ENCODE data around the gene AUH.

The AUH gene

DNA sequence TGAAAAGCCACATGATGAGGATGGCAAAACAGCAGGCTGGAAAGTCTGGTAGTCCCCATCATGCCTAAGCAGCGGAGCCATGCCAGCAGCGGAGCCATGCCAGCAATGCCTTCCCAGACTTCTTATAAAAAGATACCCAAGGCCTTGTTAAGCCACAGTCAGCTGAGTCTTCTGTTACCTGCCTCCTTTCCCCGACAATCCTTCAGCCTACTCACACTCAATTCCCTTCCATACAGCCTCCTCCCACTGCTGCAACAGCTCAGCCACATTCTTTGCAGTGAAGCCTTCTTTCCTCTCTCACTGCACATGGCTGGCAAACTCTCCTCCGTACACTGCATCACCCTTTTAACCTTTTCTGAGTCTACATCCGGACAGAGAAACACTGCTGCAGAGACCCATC, 114.9 kb downstream of the AUH start:
- no peak for DNase-seq (ENCODE audit: low spot score)

GRCh38 chr9:91245431-91246313, 116.0 kb downstream of the AUH start:
- DNase-seq (ENCODE audit: low spot score), result no peak

- DNase-seq (ENCODE audit: low spot score), result no peak
These were observed 118.7 kb downstream of the AUH start for GRCh38 chr9:91243029-91243428.

GRCh38 chr9:91241909-91242308, 119.8 kb downstream of the AUH start:
- no peak for DNase-seq (ENCODE audit: low spot score)

DNA sequence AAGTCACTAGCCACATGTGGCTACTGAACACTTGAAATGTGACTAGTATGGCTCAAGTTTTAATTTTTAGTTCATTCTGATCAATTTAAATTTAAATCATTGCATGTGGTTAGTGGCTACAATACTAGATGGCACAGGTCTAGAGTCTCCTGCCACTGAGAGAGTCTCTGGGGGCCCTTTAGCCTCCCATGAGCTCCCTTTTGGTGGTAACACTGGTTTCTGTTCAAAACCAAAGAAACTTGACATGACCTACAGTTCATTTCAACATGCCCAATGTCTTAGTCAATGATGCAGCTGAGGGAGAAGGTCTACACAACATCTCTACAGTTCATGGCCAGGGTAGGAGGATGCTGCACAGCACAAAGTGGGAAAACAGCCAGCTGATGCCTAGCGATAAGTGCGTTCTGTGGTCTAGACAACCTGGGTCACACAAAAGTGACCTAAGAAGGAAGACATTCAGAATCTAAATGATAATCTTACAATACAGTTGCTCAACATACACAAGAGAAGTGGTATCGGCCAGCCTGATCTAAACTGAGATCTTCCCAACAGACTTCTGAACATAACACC, 121.0 kb downstream of the AUH start:
- no peak for DNase-seq (ENCODE audit: low spot score)

- no peak for DNase-seq (ENCODE audit: low spot score)
These were observed 122.2 kb downstream of the AUH start for GRCh38 chr9:91239367-91240111.

DNA sequence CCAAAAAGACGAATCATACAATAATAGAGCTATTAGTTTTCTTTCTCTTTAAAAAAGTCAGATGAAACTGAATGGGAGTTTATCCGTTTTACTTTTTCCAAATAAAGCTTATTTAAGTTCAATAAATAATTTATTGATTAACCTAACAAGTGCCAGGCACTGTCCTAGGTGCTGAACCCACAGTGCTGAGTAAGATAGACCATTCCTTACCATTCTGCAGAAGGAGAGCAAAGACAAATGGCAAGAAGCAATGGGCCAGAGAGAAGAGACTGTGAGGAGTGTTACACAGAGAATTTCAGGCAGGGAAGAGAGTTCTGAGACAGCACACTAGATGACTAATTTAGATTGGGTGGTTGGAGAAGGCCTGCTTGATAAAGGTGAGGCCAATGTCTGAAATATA, 127.2 kb downstream of the AUH start:
- DNase-seq (ENCODE audit: low spot score), result no peak

DNA sequence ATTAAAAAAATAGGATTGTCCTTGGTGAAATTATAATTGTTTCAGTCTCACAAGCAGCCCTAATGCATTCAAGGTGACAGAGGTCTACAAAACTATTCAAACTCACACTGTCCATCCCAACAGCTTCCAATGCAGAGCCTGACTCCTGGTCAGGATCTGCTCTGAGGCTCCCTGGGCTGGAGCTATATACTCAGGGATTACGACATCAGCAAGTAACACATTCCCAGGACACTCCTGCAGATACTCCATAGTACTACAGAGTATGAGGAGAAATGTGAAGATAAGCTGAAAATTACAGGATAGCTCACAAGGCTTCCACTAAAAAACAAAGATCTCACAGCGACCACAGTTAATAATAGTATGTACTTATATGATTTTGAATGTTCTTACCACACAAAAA, 130.1 kb downstream of the AUH start:
- no peak for DNase-seq (ENCODE audit: low spot score)

DNA sequence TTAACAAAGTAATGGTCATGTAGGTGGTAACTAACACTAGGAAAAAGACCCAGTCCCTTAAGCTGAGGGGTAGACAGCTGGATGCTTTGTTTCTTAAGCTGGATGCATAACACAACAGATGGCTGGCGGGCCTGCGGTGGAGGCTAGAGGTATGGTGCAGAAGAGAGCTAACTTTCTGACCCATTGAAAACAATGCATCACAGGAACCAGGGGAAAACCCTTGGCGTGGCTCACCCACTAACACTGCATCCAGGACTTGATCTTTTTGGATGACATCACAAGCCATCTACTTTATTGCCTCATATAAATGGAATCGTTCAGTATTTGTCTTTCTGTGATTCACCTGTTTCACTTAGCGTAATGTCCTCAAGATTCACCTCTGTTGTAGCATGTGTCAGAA, 138.7 kb downstream of the AUH start:
- DNase-seq (ENCODE audit: low spot score), result no peak

DNA sequence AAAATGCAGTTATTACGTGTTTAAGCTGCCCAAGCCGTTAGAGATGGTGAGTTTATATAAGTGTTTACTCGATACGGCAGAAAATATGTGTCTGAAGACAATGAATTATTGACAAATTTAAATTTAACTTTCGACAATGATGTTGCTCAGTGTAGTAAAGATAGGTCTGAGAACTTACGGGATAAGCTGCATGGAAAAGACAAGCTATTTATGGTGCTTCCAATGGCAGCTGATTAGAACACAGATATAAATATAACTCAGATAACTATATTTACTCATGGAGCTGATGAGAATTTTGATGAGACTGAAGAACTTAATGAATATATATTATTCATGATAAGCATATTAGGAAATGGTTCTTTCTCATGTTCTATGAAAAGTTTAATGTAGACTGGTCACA, 139.3 kb downstream of the AUH start:
- DNase-seq (ENCODE audit: low spot score), result no peak

- no peak for DNase-seq (ENCODE audit: low spot score)
These were observed 140.4 kb downstream of the AUH start for GRCh38 chr9:91221332-91221731.

GRCh38 chr9:91220491-91221135, 141.1 kb downstream of the AUH start:
- DNase-seq (ENCODE audit: low spot score), result no peak

DNA sequence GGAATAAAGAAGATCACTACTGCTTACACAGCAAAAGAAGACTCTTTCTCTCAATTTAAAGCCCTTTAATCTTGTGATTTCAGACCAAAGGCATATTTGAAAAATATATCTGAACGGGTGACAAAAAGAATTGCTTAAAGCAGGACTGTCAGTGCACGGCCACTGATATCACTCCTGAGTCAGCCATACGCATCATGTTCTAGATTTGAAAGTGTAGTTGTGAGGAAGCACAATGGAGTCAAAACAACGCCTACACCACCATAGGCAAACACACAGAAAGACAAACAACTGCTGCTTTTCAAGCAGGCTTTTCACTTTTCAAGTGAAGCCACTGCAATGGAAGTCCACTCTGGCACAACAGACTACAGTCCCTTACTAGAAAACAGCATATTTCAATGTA, 141.7 kb downstream of the AUH start:
- DNase-seq (ENCODE audit: low spot score), result no peak

GRCh38 chr9:91219557-91219956, 142.2 kb downstream of the AUH start:
- DNase-seq (ENCODE audit: low spot score), result no peak

DNA sequence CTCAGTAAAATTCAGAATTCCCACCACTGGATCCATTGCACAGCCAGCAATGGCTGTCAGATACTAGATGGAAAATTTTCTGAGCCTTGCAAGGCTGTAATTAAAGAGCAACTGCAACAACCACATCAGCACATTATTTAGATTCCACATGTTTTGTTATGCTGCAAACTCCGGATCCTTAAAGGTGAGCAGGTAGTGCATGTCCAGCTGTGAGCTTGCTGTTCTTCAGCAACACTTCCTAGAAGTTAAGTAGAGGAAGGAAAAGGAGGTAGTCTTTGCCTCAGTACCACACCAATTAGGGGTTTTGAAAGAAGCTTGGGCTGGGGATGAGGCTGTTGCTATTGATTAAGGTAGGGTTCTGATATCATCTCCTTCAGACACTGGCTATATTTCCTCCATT, 144.3 kb downstream of the AUH start:
- DNase-seq (ENCODE audit: low spot score), result no peak

DNA sequence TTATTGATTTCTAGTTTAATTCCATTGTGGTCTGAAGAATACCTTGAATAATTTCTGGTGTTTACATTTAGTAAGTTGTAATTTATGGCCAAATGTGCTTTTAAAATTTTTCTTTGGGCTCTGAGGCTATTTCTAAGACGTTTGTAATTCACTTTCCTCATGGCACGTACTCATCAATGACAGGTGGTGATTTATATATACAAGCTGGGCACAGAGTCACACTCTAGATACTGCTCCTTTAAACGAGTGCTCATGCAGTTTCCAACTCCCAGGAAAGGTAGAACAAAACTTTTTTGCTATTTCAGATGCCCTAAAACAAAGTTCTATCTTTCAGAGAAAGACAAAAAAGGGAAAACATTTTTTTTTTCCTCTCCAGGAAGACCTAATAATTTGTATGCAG, 146.9 kb downstream of the AUH start:
- DNase-seq (ENCODE audit: low spot score), result no peak

- no peak for DNase-seq (ENCODE audit: low spot score)
These were observed 147.6 kb downstream of the AUH start for GRCh38 chr9:91214086-91214485.

- DNase-seq (ENCODE audit: low spot score), result no peak
These were observed 149.0 kb downstream of the AUH start for GRCh38 chr9:91212596-91213243.

DNA sequence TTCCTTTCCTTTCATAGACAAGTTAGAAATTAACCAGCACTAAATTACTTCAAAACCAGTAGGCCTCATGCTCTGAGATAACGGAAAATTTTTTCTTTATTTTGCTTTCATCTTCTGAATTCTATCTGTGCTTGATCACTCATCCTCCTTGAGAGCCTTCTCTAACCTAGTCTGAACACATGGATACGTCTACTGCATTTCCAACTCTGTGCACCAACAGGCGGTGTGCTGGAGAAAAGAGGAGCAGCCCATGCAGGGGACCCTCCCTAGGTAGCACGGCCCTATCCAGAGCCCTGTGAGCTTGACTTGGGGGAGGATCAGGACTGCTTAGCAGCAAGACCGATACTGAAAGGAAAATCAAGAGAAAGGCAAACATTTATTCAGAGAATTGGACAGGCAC, 149.8 kb downstream of the AUH start:
- DNase-seq (ENCODE audit: low spot score), result no peak

DNA sequence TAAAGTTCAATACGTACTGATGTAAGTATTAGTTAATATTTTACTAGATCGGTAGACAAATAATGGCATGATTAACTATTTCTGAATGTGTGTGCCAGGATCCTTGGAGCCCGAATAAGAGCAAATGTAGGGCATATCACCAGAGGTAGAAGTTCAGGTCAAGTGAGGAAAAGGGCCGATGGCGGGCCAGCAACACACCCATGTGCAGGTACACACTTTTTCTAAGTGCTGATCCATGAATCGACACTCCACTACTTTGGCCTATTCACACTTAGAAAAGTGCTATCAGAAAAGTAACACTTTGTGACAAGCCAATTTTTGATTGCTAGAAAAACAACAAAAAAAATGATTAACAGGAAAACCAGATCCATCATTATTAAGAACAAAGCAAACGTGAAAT, 150.3 kb downstream of the AUH start:
- DNase-seq (ENCODE audit: low spot score), result no peak

DNA sequence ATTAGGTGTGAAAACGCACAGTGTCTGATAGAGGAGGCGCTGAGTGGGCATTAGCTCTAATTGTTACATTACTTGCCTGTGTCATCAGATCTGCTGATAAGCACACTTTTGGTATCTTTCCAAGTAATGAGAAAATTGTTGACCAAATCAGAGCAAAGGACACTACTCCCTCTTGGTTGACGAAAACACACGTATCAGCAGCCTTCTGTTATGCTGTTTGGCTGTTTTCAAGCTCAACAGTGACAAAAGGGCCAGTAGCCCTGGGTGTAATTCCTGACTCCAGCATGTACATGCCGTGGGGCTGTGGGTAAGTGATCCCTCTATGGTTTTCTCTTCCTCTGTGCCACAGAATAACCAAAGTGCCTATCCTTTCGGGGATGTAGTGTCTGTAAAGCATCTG, 151.4 kb downstream of the AUH start:
- DNase-seq (ENCODE audit: low spot score), result no peak

GRCh38 chr9:91208837-91209236, 152.9 kb downstream of the AUH start:
- no peak for DNase-seq (ENCODE audit: low spot score)
